K562 (cell line): ENCODE results near the gene COL4A4. TPM values are rescaled to one million over a fixed set of nuclear protein-coding genes. Genes with fewer than 3 reads are reported as not detected.

Experiments used
- ATAC-seq: fragments of 200-7000 bp; cut with Tn5 transposase; 3 replicates; pipeline ENCODE4 v1.9.1; 2020; ENCODE audit warnings: moderate library complexity
- BruUV-seq: library from RNA; stranded (reverse); fragments of 400-500 nt; replicated peaks from 2 replicates; lab custom pipeline; 2021; lab: Mats Ljungman, UMichigan
- CTCF ChIA-PET: fragments of 300-600 bp; formaldehyde crosslinking; extraction: SDS; loops from one replicate; lab custom pipeline; 2021; ENCODE audit warnings: low intra/inter-chr PET ratio; lab: Yijun Ruan, JAX
- POLR2A ChIA-PET: fragments of 300-600, 350-650 bp; sonication (Branson Sonifier 250); formaldehyde crosslinking; extraction: SDS; loops from one replicate; lab custom pipeline; 2021; ENCODE audit warnings: antibody characterized with exemption, inconsistent platforms; lab: Yijun Ruan, JAX
- DNase-seq, 4 experiments: peaks; one replicate each; pipeline versions ENCODE4 v3.0.0 to v3.0.0-alpha.2; 2011 to 2018; ENCODE audit warnings: low spot score in 3 of 4, mixed read lengths in 3 of 4; ENCODE audit errors: extremely low read depth in 1 of 4
- FAIRE-seq: peaks from 2 replicates; lab custom pipeline; 2011; peaks lifted over from hg19 to GRCh38; lab: Jason Lieb, UNC
- H2AFZ ChIP-seq: 2 replicates; pipeline ENCODE4 v1.6.0; 2011; ENCODE audit warnings: low read depth, low read length, control low read depth, inconsistent platforms
- H3K27ac ChIP-seq: fragments of 200-600 bp; 3 replicates; pipeline ENCODE4 v1.8.0; 2011; ENCODE audit warnings: low read depth, mild to moderate bottlenecking, control low read depth, inconsistent platforms, low read length, moderate library complexity, mixed read lengths; ENCODE audit errors: extremely low read depth
- H3K27me3 ChIP-seq, 2 experiments: fragments of 300-600 bp in 1 of 2; 2 replicates in 1 of 2; 3 replicates in 1 of 2; pipeline versions ENCODE4 v1.6.0 to v1.8.0; 2011; ENCODE audit warnings: inconsistent platforms in 2 of 2, low read length in 2 of 2, mild to moderate bottlenecking in 1 of 2, mixed read lengths in 1 of 2, moderate library complexity in 1 of 2; ENCODE audit not compliant: control insufficient read depth in 2 of 2, insufficient read depth in 2 of 2
- H3K36me3 ChIP-seq: fragments of 300-600 bp; 3 replicates; pipeline ENCODE4 v1.8.0; 2011; ENCODE audit warnings: mild to moderate bottlenecking, low read length, inconsistent platforms; ENCODE audit not compliant: control insufficient read depth, insufficient read depth
- H3K4me1 ChIP-seq, 2 experiments: fragments of 200-600 bp in 1 of 2; replicated peaks in 1 of 2; 2 replicates in 1 of 2; 3 replicates in 1 of 2; pipeline versions ENCODE4 v1.5.1 to v1.8.0; 2011; ENCODE audit warnings: inconsistent platforms in 2 of 2, low read length in 2 of 2, mild to moderate bottlenecking in 1 of 2, mixed read lengths in 1 of 2, moderate library complexity in 1 of 2; ENCODE audit not compliant: control insufficient read depth in 2 of 2, insufficient read depth in 2 of 2
- H3K4me2 ChIP-seq: 2 replicates; pipeline ENCODE4 v1.6.1; 2011; ENCODE audit warnings: low read length, control low read depth, inconsistent platforms, mixed read lengths; ENCODE audit not compliant: insufficient read depth
- H3K4me3 ChIP-seq: fragments of 200-600 bp; sonication (generic), shearing (Covaris generic); 2 replicates; pipeline ENCODE4 v1.5.1; 2016; ENCODE audit warnings: control low read depth, inconsistent platforms
- H3K79me2 ChIP-seq: fragments of 200-600 bp; 3 replicates; pipeline ENCODE4 v1.8.0; 2011; ENCODE audit warnings: low read length, inconsistent platforms; ENCODE audit not compliant: control insufficient read depth, insufficient read depth
- H3K9ac ChIP-seq, 2 experiments: 2 replicates each; pipeline versions ENCODE4 v1.6.0 to v1.6.1; 2011; ENCODE audit warnings: low read depth in 2 of 2, low read length in 2 of 2, control low read depth in 1 of 2, inconsistent platforms in 1 of 2, mild to moderate bottlenecking in 1 of 2, mixed read lengths in 1 of 2; ENCODE audit not compliant: insufficient read depth in 1 of 2
- H3K9me1 ChIP-seq: one replicate; pipeline ENCODE4 v1.6.0; 2011; ENCODE audit warnings: inconsistent platforms, mild to moderate bottlenecking, low read length, moderate library complexity; ENCODE audit not compliant: control insufficient read depth, insufficient read depth
- H3K9me3 ChIP-seq: replicated peaks from 2 replicates; pipeline ENCODE4 v1.5.1; 2011; ENCODE audit warnings: low read depth, low read length, inconsistent platforms; ENCODE audit not compliant: control insufficient read depth, insufficient read depth
- H4K20me1 ChIP-seq: replicated peaks from 2 replicates; pipeline ENCODE4 v1.6.1; 2011; ENCODE audit warnings: low read length, inconsistent platforms, mixed read lengths; ENCODE audit not compliant: control insufficient read depth, insufficient read depth
- BACH1 ChIP-seq: fragments of 200-800 bp; sonication (Bioruptor generic); IDR thresholded peaks from 2 replicates; pipeline ENCODE4 v1.6.1; 2016; ENCODE audit warnings: missing genetic modification characterization, missing compliant biosample characterization
- ERF ChIP-seq: fragments of 450-650 bp; formaldehyde crosslinking; IDR thresholded peaks from 2 replicates; pipeline ENCODE4 v1.4.0; 2020; ENCODE audit warnings: mild to moderate bottlenecking, mixed read lengths
- ETV5 ChIP-seq: sonication (generic); formaldehyde crosslinking; IDR thresholded peaks from 2 replicates; pipeline ENCODE4 v1.4.0; 2020; ENCODE audit warnings: low read depth, mild to moderate bottlenecking, missing genetic modification reagents
- FOXP1 ChIP-seq: sonication (generic); formaldehyde crosslinking; IDR thresholded peaks from 2 replicates; pipeline ENCODE4 v1.8.0; 2022; ENCODE audit warnings: mild to moderate bottlenecking, missing genetic modification reagents
- NFE2L1 ChIP-seq: fragments of 450-650 bp; IDR thresholded peaks from 2 replicates; pipeline ENCODE4 v1.6.1; 2016; ENCODE audit warnings: missing genetic modification characterization, low read depth, mild to moderate bottlenecking, missing compliant biosample characterization, moderate library complexity, borderline replicate concordance
- NR1H2 ChIP-seq: sonication (generic); formaldehyde crosslinking; IDR thresholded peaks from 2 replicates; pipeline ENCODE4 v1.4.0; 2020; ENCODE audit warnings: mild to moderate bottlenecking, missing genetic modification reagents
- NUFIP1 ChIP-seq: fragments of 450-650 bp; IDR thresholded peaks from 2 replicates; pipeline ENCODE4 v1.6.1; 2018; ENCODE audit not compliant: partially characterized antibody
- OTX1 ChIP-seq: fragments of 450-650 bp; formaldehyde crosslinking; IDR thresholded peaks from 2 replicates; pipeline ENCODE4 v1.4.0; 2022; ENCODE audit warnings: mild to moderate bottlenecking
- PPARD ChIP-seq: fragments of 250-450 bp; sonication (Bioruptor Pico); IDR thresholded peaks from 2 replicates; pipeline ENCODE4 v1.8.0; 2022; ENCODE audit warnings: inconsistent platforms, mild to moderate bottlenecking, moderate library complexity
- SMARCB1 ChIP-seq: IDR thresholded peaks from 2 replicates; pipeline ENCODE4 v1.6.1; 2011; ENCODE audit warnings: improper control_type of control experiment, low read depth; ENCODE audit not compliant: insufficient read length
- SMC3 ChIP-seq: conservative IDR thresholded peaks from 2 replicates; pipeline ENCODE4 v1.6.1; 2011; ENCODE audit warnings: low read depth, low read length, improper control_type of control experiment; ENCODE audit not compliant: insufficient read depth
- WGBS: fragments of 100-300 bp; shearing (Covaris generic); methylation state at CpG from one replicate; pipeline ENCODE4 v1.1.6; 2016; ENCODE audit warnings: low coverage, mixed read lengths; ENCODE audit not compliant: insufficient coverage; ENCODE audit errors: missing lambda C conversion rate; 5-methylcytosine and 5-hydroxymethylcytosine counted together
- in situ Hi-C: fragments of 300-500 bp; cut with MboI; formaldehyde crosslinking; loops from 4 replicates; pipeline ENCODE4 v1.15.0; 2018; ENCODE audit warnings: inconsistent platforms, mixed read lengths
- intact Hi-C: fragments of 100-400 bp; cut with micrococcal nuclease; formaldehyde crosslinking; loops from 2 replicates; pipeline ENCODE4 v1.14.2; 2022
- polyA plus RNA-seq, 8 experiments: library from polyadenylated mRNA; depleted of rRNA in 4 of 8; stranded (reverse) in 5 of 8; unstranded in 3 of 8; fragments of >200 nt; fragmentation: Nextera tagmentation in 2 of 8; fragmentation: Illumina TruSeq in 1 of 8; extraction: Ambion mirVana in 2 of 8; extraction: Trizol in 1 of 8; gene quantifications; 2 replicates each; pipeline versions ENCODE4 v1.2.1 to v1.2.3, GENCODE V29; 2011 to 2014; ENCODE audit warnings: inconsistent platforms in 1 of 8, missing spikeins in 1 of 8
- total RNA-seq, 7 experiments: library from RNA; depleted of rRNA in 6 of 7; stranded (reverse); fragments of >200 nt in 6 of 7; fragmentation: Illumina TruSeq in 2 of 7; extraction: Trizol in 2 of 7; gene quantifications; 2 replicates each; pipeline versions ENCODE4 v1.2.1 to v1.2.3, GENCODE V29; 2011 to 2021; ENCODE audit warnings: low replicate concordance in 1 of 7
- TF ChIP-seq, protein P1 (sequence below): sonication (generic); formaldehyde crosslinking; IDR thresholded peaks from 2 replicates; pipeline ENCODE4 v1.8.0; 2022; ENCODE audit warnings: mild to moderate bottlenecking, missing genetic modification reagents
- TF ChIP-seq, protein P2 (sequence below): sonication (generic); formaldehyde crosslinking; IDR thresholded peaks from 2 replicates; pipeline ENCODE4 v1.4.0; 2020; ENCODE audit warnings: mild to moderate bottlenecking, missing genetic modification reagents
- TF ChIP-seq, protein P3 (sequence below): fragments of 250-450 bp; sonication (Bioruptor Pico); IDR thresholded peaks from 2 replicates; pipeline ENCODE4 v1.5.0; 2021; ENCODE audit warnings: mild to moderate bottlenecking, borderline replicate concordance
- TF ChIP-seq, protein P4 (sequence below): sonication (generic); formaldehyde crosslinking; IDR thresholded peaks from 2 replicates; pipeline ENCODE4 v1.8.0; 2022; ENCODE audit warnings: mild to moderate bottlenecking, low read depth, missing genetic modification reagents
- TF ChIP-seq, protein P5 (sequence below): sonication (generic); formaldehyde crosslinking; IDR thresholded peaks from 2 replicates; pipeline ENCODE4 v1.5.0; 2020; ENCODE audit warnings: missing genetic modification reagents

Gene COL4A4
- total and polyA plus RNA-seq, 9 of the 15 experiments (the other 6 are each of a cell fraction or from before 2014, with no cell fraction given) = under 0.01 to 0.01 TPM; not detected in 7

DNA sequence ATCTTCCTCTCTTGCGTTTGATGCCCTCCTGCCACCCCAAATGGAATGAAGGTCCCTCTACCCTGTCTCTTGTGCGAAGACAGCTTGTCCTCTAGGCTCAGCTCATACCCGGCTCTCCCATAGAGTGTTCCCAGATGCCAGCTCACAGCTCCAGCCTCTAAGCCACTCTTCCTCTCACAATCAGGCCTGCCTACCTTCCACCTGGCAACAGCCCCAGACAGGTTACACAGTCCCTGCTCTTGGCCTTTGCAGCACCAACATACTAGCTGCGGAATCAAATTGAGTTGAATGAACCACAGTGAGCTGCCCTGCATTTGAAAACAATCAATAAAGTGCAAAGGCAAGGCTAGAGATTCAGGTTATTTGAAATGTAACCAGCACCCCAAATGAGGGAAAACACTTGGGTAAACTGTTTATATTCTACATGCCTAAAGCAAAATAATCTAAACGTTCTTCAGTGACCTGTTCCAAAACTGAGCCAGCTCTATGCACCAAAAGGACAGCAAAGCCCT is 105.1 kb downstream of the COL4A4 start:
- H3K27me3 ChIP-seq = no peaks in the 10 kb centered on the region
- no peaks in the 10 kb centered on the region for H3K9me1 ChIP-seq
- ATAC-seq (no peak), FAIRE-seq (no peak), DNase-seq (no peak)
- 0% methylated on average over 5 of the region's 5 CpGs for WGBS
- no peaks in the 10 kb centered on the region for H3K79me2 ChIP-seq
- BruUV-seq = no TSS peak
- no peak overlapping the region for H3K4me3 ChIP-seq
- H3K9ac ChIP-seq = no peak overlapping the region
- in situ Hi-C loops (no loop called here), intact Hi-C loops (no loop called here)
- POLR2A ChIA-PET = interaction anchor here (0.6 kb wide), 2 partner anchors 17 to 23 kb away, joined by 3 read pairs; no protein-coding TSS in a partner anchor
- H3K4me2 ChIP-seq = no peak overlapping the region
- no peaks in the 10 kb centered on the region for H3K36me3 ChIP-seq
- no peak overlapping the region for H2AFZ ChIP-seq
- no peak overlapping the region for H3K27ac ChIP-seq
- CTCF ChIA-PET = no interaction called here
- H3K4me1 ChIP-seq = no peaks in the 10 kb centered on the region
- no peaks in the 10 kb centered on the region for H3K9me3 ChIP-seq
- no peaks in the 10 kb centered on the region; the same call in 1 of the 2 replicates for H4K20me1 ChIP-seq
- TF ChIP-seq, protein P1, sequence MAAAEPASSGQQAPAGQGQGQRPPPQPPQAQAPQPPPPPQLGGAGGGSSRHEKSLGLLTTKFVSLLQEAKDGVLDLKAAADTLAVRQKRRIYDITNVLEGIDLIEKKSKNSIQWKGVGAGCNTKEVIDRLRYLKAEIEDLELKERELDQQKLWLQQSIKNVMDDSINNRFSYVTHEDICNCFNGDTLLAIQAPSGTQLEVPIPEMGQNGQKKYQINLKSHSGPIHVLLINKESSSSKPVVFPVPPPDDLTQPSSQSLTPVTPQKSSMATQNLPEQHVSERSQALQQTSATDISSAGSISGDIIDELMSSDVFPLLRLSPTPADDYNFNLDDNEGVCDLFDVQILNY (CRISPR knock-in tag) = no peak
- TF ChIP-seq FOXP1 (CRISPR knock-in tag) (no peak), BACH1 (no peak), PPARD (CRISPR knock-in tag) (no peak), NFE2L1 (tag) (no peak), NR1H2 (no peak), SMC3 (no peak), OTX1 (CRISPR knock-in tag) (no peak), ETV5 (CRISPR knock-in tag) (no peak), SMARCB1 (no peak), ERF (CRISPR knock-in tag) (no peak), NUFIP1 (no peak)
- TF ChIP-seq, protein P2, sequence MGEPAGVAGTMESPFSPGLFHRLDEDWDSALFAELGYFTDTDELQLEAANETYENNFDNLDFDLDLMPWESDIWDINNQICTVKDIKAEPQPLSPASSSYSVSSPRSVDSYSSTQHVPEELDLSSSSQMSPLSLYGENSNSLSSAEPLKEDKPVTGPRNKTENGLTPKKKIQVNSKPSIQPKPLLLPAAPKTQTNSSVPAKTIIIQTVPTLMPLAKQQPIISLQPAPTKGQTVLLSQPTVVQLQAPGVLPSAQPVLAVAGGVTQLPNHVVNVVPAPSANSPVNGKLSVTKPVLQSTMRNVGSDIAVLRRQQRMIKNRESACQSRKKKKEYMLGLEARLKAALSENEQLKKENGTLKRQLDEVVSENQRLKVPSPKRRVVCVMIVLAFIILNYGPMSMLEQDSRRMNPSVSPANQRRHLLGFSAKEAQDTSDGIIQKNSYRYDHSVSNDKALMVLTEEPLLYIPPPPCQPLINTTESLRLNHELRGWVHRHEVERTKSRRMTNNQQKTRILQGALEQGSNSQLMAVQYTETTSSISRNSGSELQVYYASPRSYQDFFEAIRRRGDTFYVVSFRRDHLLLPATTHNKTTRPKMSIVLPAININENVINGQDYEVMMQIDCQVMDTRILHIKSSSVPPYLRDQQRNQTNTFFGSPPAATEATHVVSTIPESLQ (CRISPR knock-in tag) = no peak
- TF ChIP-seq, protein P3, sequence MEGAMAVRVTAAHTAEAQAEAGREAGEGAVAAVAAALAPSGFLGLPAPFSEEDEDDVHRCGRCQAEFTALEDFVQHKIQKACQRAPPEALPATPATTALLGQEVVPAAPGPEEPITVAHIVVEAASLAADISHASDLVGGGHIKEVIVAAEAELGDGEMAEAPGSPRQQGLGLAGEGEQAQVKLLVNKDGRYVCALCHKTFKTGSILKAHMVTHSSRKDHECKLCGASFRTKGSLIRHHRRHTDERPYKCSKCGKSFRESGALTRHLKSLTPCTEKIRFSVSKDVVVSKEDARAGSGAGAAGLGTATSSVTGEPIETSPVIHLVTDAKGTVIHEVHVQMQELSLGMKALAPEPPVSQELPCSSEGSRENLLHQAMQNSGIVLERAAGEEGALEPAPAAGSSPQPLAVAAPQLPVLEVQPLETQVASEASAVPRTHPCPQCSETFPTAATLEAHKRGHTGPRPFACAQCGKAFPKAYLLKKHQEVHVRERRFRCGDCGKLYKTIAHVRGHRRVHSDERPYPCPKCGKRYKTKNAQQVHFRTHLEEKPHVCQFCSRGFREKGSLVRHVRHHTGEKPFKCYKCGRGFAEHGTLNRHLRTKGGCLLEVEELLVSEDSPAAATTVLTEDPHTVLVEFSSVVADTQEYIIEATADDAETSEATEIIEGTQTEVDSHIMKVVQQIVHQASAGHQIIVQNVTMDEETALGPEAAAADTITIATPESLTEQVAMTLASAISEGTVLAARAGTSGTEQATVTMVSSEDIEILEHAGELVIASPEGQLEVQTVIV = no peak
- TF ChIP-seq, protein P4, sequence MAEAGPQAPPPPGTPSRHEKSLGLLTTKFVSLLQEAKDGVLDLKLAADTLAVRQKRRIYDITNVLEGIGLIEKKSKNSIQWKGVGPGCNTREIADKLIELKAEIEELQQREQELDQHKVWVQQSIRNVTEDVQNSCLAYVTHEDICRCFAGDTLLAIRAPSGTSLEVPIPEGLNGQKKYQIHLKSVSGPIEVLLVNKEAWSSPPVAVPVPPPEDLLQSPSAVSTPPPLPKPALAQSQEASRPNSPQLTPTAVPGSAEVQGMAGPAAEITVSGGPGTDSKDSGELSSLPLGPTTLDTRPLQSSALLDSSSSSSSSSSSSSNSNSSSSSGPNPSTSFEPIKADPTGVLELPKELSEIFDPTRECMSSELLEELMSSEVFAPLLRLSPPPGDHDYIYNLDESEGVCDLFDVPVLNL (CRISPR knock-in tag) = no peak
- TF ChIP-seq, protein P5, sequence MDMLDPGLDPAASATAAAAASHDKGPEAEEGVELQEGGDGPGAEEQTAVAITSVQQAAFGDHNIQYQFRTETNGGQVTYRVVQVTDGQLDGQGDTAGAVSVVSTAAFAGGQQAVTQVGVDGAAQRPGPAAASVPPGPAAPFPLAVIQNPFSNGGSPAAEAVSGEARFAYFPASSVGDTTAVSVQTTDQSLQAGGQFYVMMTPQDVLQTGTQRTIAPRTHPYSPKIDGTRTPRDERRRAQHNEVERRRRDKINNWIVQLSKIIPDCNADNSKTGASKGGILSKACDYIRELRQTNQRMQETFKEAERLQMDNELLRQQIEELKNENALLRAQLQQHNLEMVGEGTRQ (CRISPR knock-in tag) = no peak
